Parathyroid adenoma (tissue), 2 donors: Measurements from ENCODE around the gene ZNF761.
"Not testable (repeated sequence)": the region's sequence is repeated elsewhere in the genome, so short reads cannot be mapped to it uniquely, and the experiment has no call there.

ENCODE experiments used
- H2AFZ ChIP-seq: fragments of 300-600 bp; sonication (generic); one replicate; pipeline ENCODE4 v1.7.0; 2017; ENCODE audit warnings: antibody characterized with exemption, mild to moderate bottlenecking
- H3K27ac ChIP-seq: fragments of 300-600 bp; sonication (generic); one replicate; pipeline ENCODE4 v1.7.0; 2017
- H3K27me3 ChIP-seq: fragments of 300-600 bp; sonication (generic); one replicate; pipeline ENCODE4 v1.7.0; 2017; ENCODE audit warnings: low read length; ENCODE audit not compliant: control insufficient read depth, insufficient read depth
- H3K36me3 ChIP-seq: fragments of 300-600 bp; sonication (generic); one replicate; pipeline ENCODE4 v1.7.0; 2017; ENCODE audit warnings: low read length; ENCODE audit not compliant: control insufficient read depth, insufficient read depth
- H3K4me1 ChIP-seq: fragments of 300-600 bp; sonication (generic); one replicate; pipeline ENCODE4 v1.7.0; 2017; ENCODE audit warnings: control low read depth
- H3K4me2 ChIP-seq: fragments of 300-600 bp; sonication (generic); one replicate; pipeline ENCODE4 v1.7.0; 2017; ENCODE audit warnings: low read length
- H3K4me3 ChIP-seq: fragments of 300-600 bp; sonication (generic); one replicate; pipeline ENCODE4 v1.7.0; 2017; ENCODE audit warnings: low read depth, low read length
- H3K79me2 ChIP-seq: fragments of 300-600 bp; sonication (generic); one replicate; pipeline ENCODE4 v1.7.0; 2017; ENCODE audit warnings: control low read depth
- H3K9ac ChIP-seq: fragments of 300-600 bp; sonication (generic); one replicate; pipeline ENCODE4 v1.7.0; 2017; ENCODE audit warnings: mild to moderate bottlenecking
- H3K9me3 ChIP-seq: fragments of 300-600 bp; sonication (generic); one replicate; pipeline ENCODE4 v1.7.0; 2017; ENCODE audit warnings: low read length; ENCODE audit not compliant: control insufficient read depth
- CTCF ChIP-seq: fragments of 300-600 bp; sonication (generic); IDR thresholded peaks from one replicate; pipeline ENCODE4 v1.7.0; 2017; ENCODE audit warnings: antibody characterized with exemption, mild to moderate bottlenecking
- donor health status: primary hyperparathyroidism.

The ZNF761 gene

GRCh38 chr19:53485046-53486004, 53.5 kb downstream of the ZNF761 start:
- H3K27me3 ChIP-seq, result no peaks in the 10 kb centered on the region
- H3K9ac ChIP-seq, result no peak overlapping the region
- no peak for TF ChIP-seq CTCF
- no peaks in the 10 kb centered on the region for H3K4me1 ChIP-seq
- no peak overlapping the region for H3K27ac ChIP-seq
- no peak overlapping the region for H3K4me2 ChIP-seq
- H3K4me3 ChIP-seq, result no peak overlapping the region
- no peaks in the 10 kb centered on the region for H3K79me2 ChIP-seq
- no peaks in the 10 kb centered on the region for H3K9me3 ChIP-seq
- no peak overlapping the region for H2AFZ ChIP-seq
- no peaks in the 10 kb centered on the region for H3K36me3 ChIP-seq

GRCh38 chr19:53492153-53492552, 60.4 kb downstream of the ZNF761 start:
- no peaks in the 10 kb centered on the region for H3K27me3 ChIP-seq
- no peaks in the 10 kb centered on the region for H3K36me3 ChIP-seq
- no peaks in the 10 kb centered on the region for H3K9me3 ChIP-seq

GRCh38 chr19:53497311-53498023, 65.7 kb downstream of the ZNF761 start:
- H3K36me3 ChIP-seq, H3K79me2 ChIP-seq, H3K9me3 ChIP-seq, H3K27ac ChIP-seq, H3K27me3 ChIP-seq, H3K4me1 ChIP-seq, H3K4me2 ChIP-seq, H3K4me3 ChIP-seq, H3K9ac ChIP-seq: not testable (repeated sequence)
- peak overlapping the region; percentile 16 for H2AFZ ChIP-seq

More at GRCh38 chr19:53492153-53492552, 60.4 kb downstream of the ZNF761 start:
- Histone ChIP-seq H2AFZ (no peak overlapping the region), H3K27ac (no peak overlapping the region), H3K9ac (no peak overlapping the region), H3K4me1 (no peaks in the 10 kb centered on the region), H3K4me2 (no peak overlapping the region), H3K79me2 (no peaks in the 10 kb centered on the region), H3K4me3 (no peak overlapping the region)
- TF ChIP-seq CTCF, result no peak

GRCh38 chr19:53498024-53498395, 66.2 kb downstream of the ZNF761 start:
- H3K9me3 ChIP-seq, H3K36me3 ChIP-seq, H3K79me2 ChIP-seq, H3K4me1 ChIP-seq, H3K4me3 ChIP-seq, H2AFZ ChIP-seq, H3K27ac ChIP-seq, H3K27me3 ChIP-seq, H3K4me2 ChIP-seq, H3K9ac ChIP-seq: not testable (repeated sequence)

- not testable (repeated sequence) for H3K4me1 ChIP-seq, H3K4me2 ChIP-seq, H3K79me2 ChIP-seq, H3K4me3 ChIP-seq, H3K36me3 ChIP-seq, H3K9ac ChIP-seq, H3K9me3 ChIP-seq, H3K27me3 ChIP-seq
- Histone ChIP-seq H2AFZ (peak overlapping the region; percentile 72), H3K27ac (peak overlapping the region; percentile 34)
These were observed 71.4 kb downstream of the ZNF761 start for GRCh38 chr19:53503151-53503550.

- H3K4me3 ChIP-seq, result peak overlapping the region; percentile 41
- not testable (repeated sequence) for H3K9ac ChIP-seq, H3K4me1 ChIP-seq, H3K9me3 ChIP-seq, H3K36me3 ChIP-seq, H3K27me3 ChIP-seq, H3K79me2 ChIP-seq
- peak overlapping the region; percentile 53 for H3K27ac ChIP-seq
- peak overlapping the region; percentile 70 for H3K4me2 ChIP-seq
- H2AFZ ChIP-seq, result peak overlapping the region; percentile 39
These were observed 72.0 kb downstream of the ZNF761 start for GRCh38 chr19:53503671-53504364.
